ENCODE measurements around the gene PCNP.

The PCNP gene

DNA sequence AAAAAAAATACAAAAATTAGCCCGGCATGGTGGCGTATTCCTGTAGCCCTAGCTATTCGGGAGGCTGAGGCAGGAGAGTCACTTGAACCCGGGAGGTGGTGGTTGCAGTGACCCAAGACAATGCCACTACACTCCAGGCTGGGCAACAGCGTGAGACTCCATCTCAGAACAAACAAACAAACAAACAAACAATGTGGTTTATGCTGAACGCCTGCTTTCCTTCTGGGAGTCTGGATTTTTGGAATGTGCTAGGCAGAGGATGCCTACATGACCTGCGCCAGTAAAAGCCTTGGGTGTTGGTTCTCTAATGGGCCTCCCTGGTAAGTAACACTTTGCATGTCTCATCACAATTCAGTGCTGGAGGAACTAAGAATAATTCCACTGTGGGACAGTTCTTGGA is 43.5 kb downstream of the PCNP start:
- no peak for TF ChIP-seq EGR2 (tag by site-specific recombination; IDR thresholded peaks at IDR 0.05; ENCODE audit: low read depth)
- no peak for TF ChIP-seq ZBTB1 (tag by site-specific recombination; IDR thresholded peaks at IDR 0.05)
- TF ChIP-seq ZBTB7A (tag by site-specific recombination; IDR thresholded peaks at IDR 0.05; ENCODE audit: low read depth) = no peak
- TF ChIP-seq, protein P1, sequence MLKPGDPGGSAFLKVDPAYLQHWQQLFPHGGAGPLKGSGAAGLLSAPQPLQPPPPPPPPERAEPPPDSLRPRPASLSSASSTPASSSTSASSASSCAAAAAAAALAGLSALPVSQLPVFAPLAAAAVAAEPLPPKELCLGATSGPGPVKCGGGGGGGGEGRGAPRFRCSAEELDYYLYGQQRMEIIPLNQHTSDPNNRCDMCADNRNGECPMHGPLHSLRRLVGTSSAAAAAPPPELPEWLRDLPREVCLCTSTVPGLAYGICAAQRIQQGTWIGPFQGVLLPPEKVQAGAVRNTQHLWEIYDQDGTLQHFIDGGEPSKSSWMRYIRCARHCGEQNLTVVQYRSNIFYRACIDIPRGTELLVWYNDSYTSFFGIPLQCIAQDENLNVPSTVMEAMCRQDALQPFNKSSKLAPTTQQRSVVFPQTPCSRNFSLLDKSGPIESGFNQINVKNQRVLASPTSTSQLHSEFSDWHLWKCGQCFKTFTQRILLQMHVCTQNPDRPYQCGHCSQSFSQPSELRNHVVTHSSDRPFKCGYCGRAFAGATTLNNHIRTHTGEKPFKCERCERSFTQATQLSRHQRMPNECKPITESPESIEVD (tag by site-specific recombination; IDR thresholded peaks at IDR 0.05) = no peak
- no peaks in the 10 kb centered on the region for H3K9me3 ChIP-seq (ENCODE audit: control insufficient read depth, insufficient read depth, low read depth, low read length)
- H3K4me3 ChIP-seq (ENCODE audit: low read depth, low read length) = no peak overlapping the region
- ChIA-PET POLR2A (no interaction called here), CTCF (no interaction called here)
- H3K4me1 ChIP-seq (ENCODE audit: control insufficient read depth, insufficient read depth, low read length) = no peaks in the 10 kb centered on the region
- H3K36me3 ChIP-seq (ENCODE audit: control insufficient read depth in 2 of 2, insufficient read depth in 1 of 2, low read length in 2 of 2) = no peaks in the 10 kb centered on the region
- H3K27ac ChIP-seq (ENCODE audit: extremely low read depth, low read depth, low read length) = no peak overlapping the region

- no peak for TF ChIP-seq ZEB2 (tag by site-specific recombination; IDR thresholded peaks at IDR 0.05)
- TF ChIP-seq ZNF132 (tag by site-specific recombination; IDR thresholded peaks at IDR 0.05; ENCODE audit: borderline replicate concordance) = no peak
- TF ChIP-seq ZNF311 (tag by site-specific recombination; IDR thresholded peaks at IDR 0.05; ENCODE audit: borderline replicate concordance) = no peak
- TF ChIP-seq ZNF626 (tag by site-specific recombination; IDR thresholded peaks at IDR 0.05) = no peak
- no peak for TF ChIP-seq HOXA7 (CRISPR knock-in tag; IDR thresholded peaks at IDR 0.05; ENCODE audit: borderline replicate concordance)
- no peak for TF ChIP-seq ZNF433 (tag by site-specific recombination; IDR thresholded peaks at IDR 0.05; ENCODE audit: low read depth)
- TF ChIP-seq ZNF660 (tag by site-specific recombination; IDR thresholded peaks at IDR 0.05) = no peak
- TF ChIP-seq, protein P2, sequence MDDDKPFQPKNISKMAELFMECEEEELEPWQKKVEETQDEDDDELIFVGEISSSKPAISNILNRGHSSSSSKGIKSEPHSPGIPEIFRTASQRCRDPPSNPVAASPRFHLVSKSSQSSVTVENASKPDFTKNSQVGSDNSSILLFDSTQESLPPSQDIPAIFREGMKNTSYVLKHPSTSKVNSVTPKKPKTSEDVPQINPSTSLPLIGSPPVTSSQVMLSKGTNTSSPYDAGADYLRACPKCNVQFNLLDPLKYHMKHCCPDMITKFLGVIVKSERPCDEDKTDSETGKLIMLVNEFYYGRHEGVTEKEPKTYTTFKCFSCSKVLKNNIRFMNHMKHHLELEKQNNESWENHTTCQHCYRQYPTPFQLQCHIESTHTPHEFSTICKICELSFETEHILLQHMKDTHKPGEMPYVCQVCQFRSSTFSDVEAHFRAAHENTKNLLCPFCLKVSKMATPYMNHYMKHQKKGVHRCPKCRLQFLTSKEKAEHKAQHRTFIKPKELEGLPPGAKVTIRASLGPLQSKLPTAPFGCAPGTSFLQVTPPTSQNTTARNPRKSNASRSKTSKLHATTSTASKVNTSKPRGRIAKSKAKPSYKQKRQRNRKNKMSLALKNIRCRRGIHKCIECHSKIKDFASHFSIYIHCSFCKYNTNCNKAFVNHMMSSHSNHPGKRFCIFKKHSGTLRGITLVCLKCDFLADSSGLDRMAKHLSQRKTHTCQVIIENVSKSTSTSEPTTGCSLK (tag by site-specific recombination; IDR thresholded peaks at IDR 0.05) = no peak
- no peak for TF ChIP-seq ZNF664 (tag by site-specific recombination; IDR thresholded peaks at IDR 0.05)
- TF ChIP-seq ZNF747 (tag by site-specific recombination; IDR thresholded peaks at IDR 0.05) = no peak
- no peak for TF ChIP-seq ZNF184 (tag by site-specific recombination; IDR thresholded peaks at IDR 0.05)
- TF ChIP-seq ZNF558 (tag by site-specific recombination; IDR thresholded peaks at IDR 0.05) = no peak
- TF ChIP-seq REPIN1 (tag by site-specific recombination; IDR thresholded peaks at IDR 0.05; ENCODE audit: low read depth) = no peak
- TF ChIP-seq ZNF394 (tag by site-specific recombination; IDR thresholded peaks at IDR 0.05; ENCODE audit: borderline replicate concordance) = no peak
- TF ChIP-seq ZNF391 (tag by site-specific recombination; IDR thresholded peaks at IDR 0.05; ENCODE audit: borderline replicate concordance, low read depth) = no peak
- no peak for TF ChIP-seq ZNF202 (tag by site-specific recombination; IDR thresholded peaks at IDR 0.05; ENCODE audit: borderline replicate concordance)
- TF ChIP-seq, protein P3, sequence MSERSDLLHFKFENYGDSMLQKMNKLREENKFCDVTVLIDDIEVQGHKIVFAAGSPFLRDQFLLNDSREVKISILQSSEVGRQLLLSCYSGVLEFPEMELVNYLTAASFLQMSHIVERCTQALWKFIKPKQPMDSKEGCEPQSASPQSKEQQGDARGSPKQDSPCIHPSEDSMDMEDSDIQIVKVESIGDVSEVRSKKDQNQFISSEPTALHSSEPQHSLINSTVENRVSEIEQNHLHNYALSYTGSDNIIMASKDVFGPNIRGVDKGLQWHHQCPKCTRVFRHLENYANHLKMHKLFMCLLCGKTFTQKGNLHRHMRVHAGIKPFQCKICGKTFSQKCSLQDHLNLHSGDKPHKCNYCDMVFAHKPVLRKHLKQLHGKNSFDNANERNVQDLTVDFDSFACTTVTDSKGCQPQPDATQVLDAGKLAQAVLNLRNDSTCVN (tag by site-specific recombination; optimal IDR thresholded peaks at IDR 0.05) = no peak
- no peak for TF ChIP-seq ZNF148 (tag by site-specific recombination; IDR thresholded peaks at IDR 0.05; ENCODE audit: borderline replicate concordance)
- no peak for TF ChIP-seq ZNF707 (tag by site-specific recombination; IDR thresholded peaks at IDR 0.05)
- H3K9me3 ChIP-seq (ENCODE audit: control insufficient read depth, insufficient read depth, low read depth, low read length) = no peaks in the 10 kb centered on the region
- H3K4me1 ChIP-seq (ENCODE audit: control insufficient read depth, insufficient read depth, low read length) = no peaks in the 10 kb centered on the region
These were observed 44.7 kb downstream of the PCNP start for GRCh38 chr3:101618726-101619125.

More at GRCh38 chr3:101618726-101619125, 44.7 kb downstream of the PCNP start:
- H3K36me3 ChIP-seq (ENCODE audit: control insufficient read depth in 2 of 2, insufficient read depth in 1 of 2, low read length in 2 of 2) = no peaks in the 10 kb centered on the region
- no peak overlapping the region for H3K4me3 ChIP-seq (ENCODE audit: low read depth, low read length)
- CTCF ChIA-PET = no interaction called here
- POLR2A ChIA-PET = no interaction called here
- H3K27ac ChIP-seq (ENCODE audit: extremely low read depth, low read depth, low read length) = no peak overlapping the region
